Measurements from ENCODE around the gene ECM2.

ECM2 gene

GRCh38 chr9:92527291-92527828, 8.4 kb downstream of the ECM2 start:
- DNase-seq: no peak

DNA sequence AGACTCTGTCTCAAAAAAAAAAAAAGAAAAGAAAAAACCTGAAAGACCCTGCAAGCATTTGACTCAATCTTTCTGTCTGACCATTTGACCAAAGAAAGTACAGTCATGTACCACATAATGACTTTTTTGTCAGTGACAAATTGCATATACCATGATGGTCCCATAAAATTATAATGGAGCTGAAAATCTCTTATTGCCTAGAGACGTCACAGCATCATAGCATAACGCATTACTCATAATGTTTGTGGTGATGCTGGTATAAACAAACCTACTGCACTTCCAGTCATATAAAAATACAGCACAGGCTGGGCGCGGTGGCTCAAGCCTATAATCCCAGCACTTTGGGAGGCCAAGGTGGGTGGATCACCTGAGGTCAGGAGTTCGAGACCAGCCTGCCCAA, 10.5 kb downstream of the ECM2 start:
- no peak for DNase-seq

DNA sequence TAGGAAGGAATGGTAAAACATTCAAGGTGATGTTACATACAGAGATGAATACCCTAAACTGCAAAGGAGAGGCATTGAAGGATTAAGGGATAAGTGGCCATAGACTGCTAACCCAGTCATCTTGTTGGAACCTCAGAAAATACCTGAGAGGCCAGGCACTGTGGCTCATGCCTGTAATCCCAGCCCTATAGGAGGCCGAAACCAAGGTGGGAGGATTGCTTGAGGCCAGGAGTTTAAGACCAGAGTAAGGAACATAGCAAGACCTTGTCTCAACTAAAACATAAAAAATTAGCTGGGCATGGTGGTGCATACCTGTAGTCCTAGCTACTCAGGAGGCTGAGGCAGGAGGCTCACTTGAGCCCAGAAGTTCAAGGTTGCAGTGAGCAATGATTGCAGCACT, 10.9 kb downstream of the ECM2 start:
- DNase-seq: no peak

DNA sequence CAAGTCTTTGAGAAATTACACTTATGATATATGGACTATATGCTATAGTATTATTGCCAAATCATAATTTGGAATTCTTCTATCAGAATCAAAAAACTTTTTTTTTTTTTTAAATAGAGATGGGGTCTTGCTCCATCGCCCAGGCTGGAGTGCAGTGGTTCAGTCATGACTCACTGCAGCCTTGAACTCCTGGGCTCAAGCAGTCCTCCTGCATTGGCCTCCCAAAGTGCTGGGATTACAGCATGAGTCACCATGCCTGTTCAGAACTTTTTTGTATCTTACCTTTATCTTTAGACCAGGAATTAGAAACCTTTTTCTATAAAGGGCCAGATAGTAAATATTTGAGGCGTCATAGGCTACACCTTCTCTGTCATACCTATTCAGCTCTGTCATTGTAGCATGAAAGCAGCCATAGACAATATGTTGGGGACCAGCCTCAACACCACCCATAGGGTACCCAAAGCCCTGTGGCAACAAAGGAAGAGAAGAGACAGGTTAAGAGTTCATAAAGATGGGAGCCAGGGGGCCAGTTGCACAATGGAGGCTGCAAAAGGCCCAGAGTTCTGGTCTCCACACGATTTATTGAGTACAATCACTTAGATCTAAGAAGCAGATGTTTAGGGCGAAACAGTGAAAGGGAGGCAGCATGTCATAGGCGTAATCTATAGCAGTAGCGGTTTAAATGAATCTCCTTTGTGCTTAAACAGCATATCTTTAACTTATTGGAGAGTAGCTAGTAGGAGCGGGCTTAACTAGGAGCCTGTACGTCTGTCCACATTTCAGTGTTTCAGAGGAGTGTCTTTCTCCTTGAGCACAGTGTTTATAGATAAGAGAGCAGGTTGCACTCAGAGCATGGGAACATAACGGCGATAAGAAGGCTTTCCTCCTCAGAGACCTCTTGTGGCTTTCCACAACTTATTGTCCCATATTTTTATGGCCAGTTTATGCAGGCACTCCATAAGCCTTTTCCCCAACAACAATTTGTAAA, 12.5 kb downstream of the ECM2 start:
- no peak for DNase-seq

DNA sequence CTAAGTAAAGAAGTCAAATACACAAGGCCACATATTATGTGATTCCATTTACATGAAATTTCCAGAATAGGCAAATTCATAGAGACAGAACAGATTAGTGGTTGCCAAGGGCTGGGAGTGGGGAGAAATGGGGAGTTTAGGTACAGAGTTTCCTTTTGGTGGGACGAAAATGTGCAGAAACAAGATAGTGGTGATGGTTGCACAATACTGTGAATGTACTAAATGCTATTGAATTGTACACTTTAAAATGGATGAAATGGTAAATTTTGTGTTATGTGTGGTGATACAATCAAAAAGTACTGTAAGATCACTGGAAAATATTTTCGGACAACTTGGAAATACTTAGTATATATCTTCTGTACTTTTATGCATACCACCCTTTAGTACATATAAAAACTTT, 15.0 kb downstream of the ECM2 start:
- DNase-seq: no peak

- no peak for DNase-seq
Observed at GRCh38 chr9:92518199-92518598, 17.6 kb downstream of the ECM2 start.

GRCh38 chr9:92517046-92517445, 18.7 kb downstream of the ECM2 start:
- no peak for DNase-seq

- DNase-seq: no peak
Observed at GRCh38 chr9:92516521-92516920, 19.3 kb downstream of the ECM2 start.

DNA sequence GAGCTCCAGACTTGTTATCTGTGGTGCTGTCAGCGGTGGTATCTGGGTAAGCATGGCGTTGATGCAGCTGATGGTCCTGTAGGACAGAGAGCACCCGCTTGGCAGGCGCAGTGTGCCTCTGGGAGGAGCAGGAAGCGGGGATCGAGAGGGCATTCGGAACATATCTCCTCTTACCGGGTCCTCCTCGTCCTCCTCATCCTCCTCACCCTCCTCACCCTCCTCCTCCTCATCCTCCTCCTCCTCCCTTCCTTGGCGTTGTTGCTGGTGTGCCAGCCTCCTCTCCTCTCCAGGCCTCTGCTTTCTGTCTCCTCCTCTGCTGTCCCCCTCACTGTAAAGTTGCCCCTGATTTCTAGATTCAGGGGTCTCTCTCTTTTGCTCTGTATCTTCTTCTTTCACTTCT, 21.2 kb downstream of the ECM2 start:
- no peak for DNase-seq

DNA sequence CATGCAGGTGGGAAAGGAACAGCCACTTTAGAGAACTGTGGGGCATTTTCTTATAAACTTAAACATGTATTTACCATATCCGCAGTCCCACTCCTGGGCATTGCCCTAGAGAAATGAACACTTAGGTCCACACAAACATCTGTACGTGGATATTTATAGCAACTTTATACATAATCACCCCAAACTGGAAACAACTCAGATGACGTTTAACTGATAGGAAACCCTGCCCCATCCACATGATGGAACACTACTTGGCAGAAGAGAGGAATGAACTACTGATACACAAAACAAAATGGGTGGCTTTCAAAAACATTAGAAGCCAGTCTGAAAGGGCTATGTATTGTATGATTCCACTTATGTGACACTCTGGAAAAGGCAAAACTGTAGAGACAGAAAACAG, 22.4 kb downstream of the ECM2 start:
- no peak for DNase-seq

GRCh38 chr9:92512622-92513021, 23.2 kb downstream of the ECM2 start:
- no peak for DNase-seq

DNA sequence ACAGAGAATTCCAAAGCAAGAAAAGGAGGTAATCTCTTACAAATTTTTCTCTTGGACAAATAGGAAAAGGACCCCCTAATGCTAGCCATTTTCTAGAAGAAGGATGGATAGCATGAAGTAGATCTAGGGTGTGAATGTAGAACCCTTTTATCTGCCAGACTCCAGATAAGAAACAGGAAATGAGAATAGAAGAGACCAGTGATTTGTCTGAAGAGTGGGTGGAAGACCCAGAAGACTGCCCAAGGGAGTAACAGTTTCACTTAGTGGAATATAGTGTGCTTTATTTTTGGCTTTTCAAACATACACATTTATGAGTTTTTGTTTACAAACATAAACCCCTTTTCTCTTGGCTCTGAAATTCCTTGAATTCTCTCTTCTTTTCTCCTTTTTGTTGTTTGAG, 25.0 kb downstream of the ECM2 start:
- DNase-seq: no peak

- no peak for DNase-seq
Observed at GRCh38 chr9:92509050-92509449, 26.7 kb downstream of the ECM2 start.

- no peak for DNase-seq
Observed at GRCh38 chr9:92508018-92508820, 27.6 kb downstream of the ECM2 start.

- DNase-seq: no peak
Observed at GRCh38 chr9:92507496-92507895, 28.3 kb downstream of the ECM2 start.

DNA sequence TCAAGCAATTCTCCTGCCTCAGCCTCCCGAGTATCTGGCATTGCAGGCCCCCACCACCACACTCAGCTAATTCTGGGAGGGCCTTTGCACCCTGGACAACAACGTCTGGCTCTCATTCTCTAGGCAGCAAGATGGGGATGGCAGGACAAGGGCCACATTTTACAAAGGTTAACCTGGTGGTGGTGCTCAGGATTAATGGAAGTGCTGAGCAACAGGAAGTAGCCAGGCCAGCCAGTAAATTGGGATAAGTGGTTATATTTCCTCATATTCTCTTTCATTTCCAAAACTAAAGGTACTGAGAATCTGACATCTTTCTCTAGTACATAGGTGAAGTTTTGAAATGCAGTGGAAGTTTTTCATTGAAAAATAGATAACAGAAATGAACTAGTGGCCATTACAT, 28.8 kb downstream of the ECM2 start:
- no peak for DNase-seq

GRCh38 chr9:92506184-92506857, 29.5 kb downstream of the ECM2 start:
- no peak for DNase-seq

GRCh38 chr9:92504881-92505280, 30.9 kb downstream of the ECM2 start:
- DNase-seq: no peak

GRCh38 chr9:92503156-92503555, 32.6 kb downstream of the ECM2 start:
- no peak for DNase-seq

DNA sequence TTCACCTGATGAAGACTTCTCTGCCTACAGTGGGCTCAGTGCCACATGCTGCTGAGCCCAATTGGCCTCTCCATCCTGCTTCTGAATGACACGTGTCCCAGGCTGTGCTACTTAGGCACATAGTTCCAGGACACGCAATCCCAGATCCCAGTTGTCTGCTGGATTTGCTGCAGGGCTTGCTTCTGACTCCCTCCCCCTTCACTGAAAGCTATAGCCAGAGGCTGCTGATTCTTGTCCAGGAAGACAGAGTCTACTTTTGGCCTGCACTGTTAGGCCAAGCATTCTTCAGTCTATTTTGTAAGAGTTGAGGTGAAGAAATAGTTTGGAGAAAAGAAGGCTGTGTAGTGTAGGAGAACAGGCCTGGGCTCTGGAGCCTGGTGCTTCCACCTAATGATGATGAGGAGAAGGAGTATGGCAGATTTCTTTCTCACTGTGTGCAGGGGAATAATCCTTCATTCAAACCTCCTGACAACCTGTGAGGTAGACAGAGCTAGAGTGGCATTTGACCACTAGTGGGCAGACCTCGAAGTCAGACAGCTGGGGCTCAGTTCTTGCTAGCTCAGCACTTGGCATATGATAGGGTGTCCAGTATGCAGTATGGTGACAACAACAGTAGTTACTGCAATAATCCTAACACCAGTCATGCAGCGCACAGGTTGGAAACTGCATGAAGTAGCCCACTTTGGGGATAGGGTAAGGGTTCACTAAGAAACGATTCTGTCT, 34.0 kb downstream of the ECM2 start:
- DNase-seq: no peak

GRCh38 chr9:92500725-92501124, 35.1 kb downstream of the ECM2 start:
- DNase-seq: no peak

DNA sequence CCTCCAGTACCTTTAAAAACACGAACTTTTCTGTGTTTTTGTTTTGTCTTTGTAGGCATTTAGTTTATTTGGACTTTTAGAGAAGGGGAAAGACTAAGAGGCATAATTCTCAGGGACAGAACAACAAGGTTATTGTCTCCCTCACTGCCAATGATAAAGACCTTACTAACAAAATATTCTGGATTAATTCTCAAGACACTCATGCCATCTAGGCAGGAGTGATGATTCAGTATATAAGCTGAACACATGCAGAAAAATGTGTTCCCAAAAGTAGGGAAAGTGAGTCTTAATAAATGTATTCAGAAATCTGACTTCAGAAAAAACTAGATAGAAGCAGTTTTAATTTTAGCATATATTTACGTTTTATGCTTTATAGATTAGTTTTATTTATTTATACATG, 36.1 kb downstream of the ECM2 start:
- DNase-seq: no peak
